Esophagus muscularis mucosa (tissue), 4 donors: ENCODE data around the gene SLC13A3. TPM values are rescaled to one million over a fixed set of nuclear protein-coding genes. Genes with fewer than 3 reads are reported as not detected.

Source experiments
- DNase-seq: peaks from one replicate; pipeline ENCODE4 v3.0.0-alpha.2; 2017; ENCODE audit errors: extremely low spot score
- H3K27ac ChIP-seq, 4 donors: fragments of 200-600 bp; sonication (generic); replicated peaks in 1 of 4; 1 replicate in 3 of 4; 2 replicates in 1 of 4; pipeline ENCODE4 v1.5.1; 2016 to 2019; ENCODE audit warnings: mild to moderate bottlenecking in 1 of 4
- H3K27me3 ChIP-seq, 4 donors: fragments of 200-600 bp; sonication (generic); one replicate each; pipeline versions ENCODE4 v1.5.1 to v1.6.0; 2016 to 2019
- H3K36me3 ChIP-seq, 4 donors: fragments of 200-600 bp; sonication (generic); one replicate each; pipeline ENCODE4 v1.5.1; 2016 to 2019
- H3K4me1 ChIP-seq, 4 donors: fragments of 200-600 bp; sonication (generic); one replicate each; pipeline ENCODE4 v1.5.1; 2016 to 2019
- H3K4me3 ChIP-seq, 4 donors: fragments of 200-600 bp; sonication (generic); 1 replicate in 2 of 4; 2 replicates in 2 of 4; pipeline ENCODE4 v1.5.1; 2016 to 2019; ENCODE audit warnings: mild to moderate bottlenecking in 4 of 4, moderate library complexity in 1 of 4
- H3K9me3 ChIP-seq, 4 donors: fragments of 200-600 bp; sonication (generic); 1 replicate in 3 of 4; 2 replicates in 1 of 4; pipeline ENCODE4 v1.5.1; 2016 to 2019
- EP300 ChIP-seq: sonication (generic); formaldehyde crosslinking; IDR thresholded peaks from one replicate; pipeline ENCODE4 v1.6.1; 2017; ENCODE audit warnings: antibody characterized with exemption
- POLR2A ChIP-seq: fragments of 450-650 bp; IDR thresholded peaks from one replicate; pipeline ENCODE4 v1.6.1; 2017; ENCODE audit warnings: antibody characterized with exemption, moderate library complexity, mild to moderate bottlenecking, low read depth
- POLR2AphosphoS5 ChIP-seq, 2 donors: sonication (generic); formaldehyde crosslinking; IDR thresholded peaks; one replicate each; pipeline ENCODE4 v1.6.1; 2017; ENCODE audit warnings: antibody characterized with exemption in 2 of 2
- WGBS: methylation state at CpG from one replicate; pipeline ENCODE4 v1.1.5; 2018; 5-methylcytosine and 5-hydroxymethylcytosine counted together
- intact Hi-C: fragments of 100-400 bp; cut with DNase I; formaldehyde crosslinking; loops from one replicate; pipeline ENCODE4 v1.15.1; 2023
- total RNA-seq, 4 donors: library from RNA; depleted of rRNA; stranded (reverse); fragments of >200 nt; gene quantifications; one replicate each; pipeline versions ENCODE4 v1.1.0 to v1.2.1, GENCODE V29; 2016
- TF ChIP-seq, protein P1 (sequence below), 3 experiments: fragments of 200-600 bp in 2 of 3; fragments of 450-650 bp in 1 of 3; sonication (generic) in 2 of 3; IDR thresholded peaks; one replicate each; pipeline ENCODE4 v1.5.1; 2017 to 2019; ENCODE audit warnings: antibody characterized with exemption in 3 of 3, mild to moderate bottlenecking in 2 of 3, moderate library complexity in 1 of 3

SLC13A3 gene
- total RNA-seq, 4 donors from 2014 or later = 0.42 to 0.66 (median 0.61) TPM

DNA sequence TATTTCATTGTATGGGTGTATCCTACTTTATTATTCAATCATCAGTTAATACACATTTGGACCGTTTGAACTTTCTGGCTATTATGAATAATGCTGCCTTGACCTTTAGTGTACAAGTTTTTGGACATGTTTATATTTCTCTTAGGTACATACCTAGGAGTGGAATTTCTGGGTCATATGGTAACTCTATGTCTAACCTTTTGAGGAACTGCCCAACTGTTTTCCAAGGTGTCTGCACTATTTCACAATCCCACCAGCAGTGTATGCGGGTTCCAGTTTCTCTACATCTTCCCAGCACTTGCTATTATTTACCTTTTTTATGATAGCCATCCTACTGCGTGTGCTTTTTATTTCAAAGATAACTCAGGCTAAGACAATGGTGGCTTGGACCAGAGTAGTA, 14.3 kb upstream of the SLC13A3 start:
- Histone ChIP-seq H3K27me3 (no peaks in the 10 kb centered on the region), H3K27ac (no peak overlapping the region), H3K4me1 (no peaks in the 10 kb centered on the region), H3K9me3 (peaks cover 0 to 7% (median 0%) of the 10 kb centered on the region in 4 donors), H3K36me3 (peaks cover 0 to 3% (median 0%) of the 10 kb centered on the region in 4 donors), H3K4me3 (no peak overlapping the region)
- 91% methylated on average over 3 of the region's 3 CpGs for WGBS
- no peak for DNase-seq
- intact Hi-C loops = no loop called here
- TF ChIP-seq POLR2AphosphoS5 (IDR thresholded peaks at IDR 0.05) (no peak), EP300 (no peak), POLR2A (no peak)
- TF ChIP-seq, protein P1, sequence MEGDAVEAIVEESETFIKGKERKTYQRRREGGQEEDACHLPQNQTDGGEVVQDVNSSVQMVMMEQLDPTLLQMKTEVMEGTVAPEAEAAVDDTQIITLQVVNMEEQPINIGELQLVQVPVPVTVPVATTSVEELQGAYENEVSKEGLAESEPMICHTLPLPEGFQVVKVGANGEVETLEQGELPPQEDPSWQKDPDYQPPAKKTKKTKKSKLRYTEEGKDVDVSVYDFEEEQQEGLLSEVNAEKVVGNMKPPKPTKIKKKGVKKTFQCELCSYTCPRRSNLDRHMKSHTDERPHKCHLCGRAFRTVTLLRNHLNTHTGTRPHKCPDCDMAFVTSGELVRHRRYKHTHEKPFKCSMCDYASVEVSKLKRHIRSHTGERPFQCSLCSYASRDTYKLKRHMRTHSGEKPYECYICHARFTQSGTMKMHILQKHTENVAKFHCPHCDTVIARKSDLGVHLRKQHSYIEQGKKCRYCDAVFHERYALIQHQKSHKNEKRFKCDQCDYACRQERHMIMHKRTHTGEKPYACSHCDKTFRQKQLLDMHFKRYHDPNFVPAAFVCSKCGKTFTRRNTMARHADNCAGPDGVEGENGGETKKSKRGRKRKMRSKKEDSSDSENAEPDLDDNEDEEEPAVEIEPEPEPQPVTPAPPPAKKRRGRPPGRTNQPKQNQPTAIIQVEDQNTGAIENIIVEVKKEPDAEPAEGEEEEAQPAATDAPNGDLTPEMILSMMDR (IDR thresholded peaks at IDR 0.05) = no peak

DNA sequence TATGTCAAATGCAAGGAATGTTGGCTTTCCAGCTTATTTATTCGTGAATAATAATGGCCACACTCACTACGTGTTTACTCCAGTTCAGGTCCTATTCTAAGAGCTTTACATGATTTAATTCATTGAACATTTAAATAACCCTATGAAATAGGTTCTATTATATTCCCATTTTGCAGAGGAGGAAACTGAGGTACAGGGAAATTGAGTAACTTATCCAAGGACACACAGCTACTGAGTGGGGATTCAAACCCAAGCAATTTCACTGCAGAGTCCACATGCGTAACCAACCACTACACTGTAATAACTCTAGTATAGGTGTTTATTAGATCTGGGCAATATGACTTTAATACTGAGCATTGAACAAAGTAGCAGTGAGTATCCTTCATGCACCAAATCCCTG, 12.3 kb upstream of the SLC13A3 start:
- Histone ChIP-seq H3K36me3 (peaks cover 0 to 3% (median 0%) of the 10 kb centered on the region in 4 donors), H3K4me3 (no peak overlapping the region), H3K9me3 (peaks cover 0 to 6% (median 0%) of the 10 kb centered on the region in 4 donors), H3K27me3 (no peaks in the 10 kb centered on the region), H3K4me1 (no peaks in the 10 kb centered on the region), H3K27ac (no peak overlapping the region)
- 94% methylated on average over 3 of the region's 3 CpGs for WGBS
- intact Hi-C loops = no loop called here
- DNase-seq = no peak
- TF ChIP-seq, protein P1 (IDR thresholded peaks at IDR 0.05) = no peak
- TF ChIP-seq EP300 (no peak), POLR2A (no peak), POLR2AphosphoS5 (IDR thresholded peaks at IDR 0.05) (no peak)

DNA sequence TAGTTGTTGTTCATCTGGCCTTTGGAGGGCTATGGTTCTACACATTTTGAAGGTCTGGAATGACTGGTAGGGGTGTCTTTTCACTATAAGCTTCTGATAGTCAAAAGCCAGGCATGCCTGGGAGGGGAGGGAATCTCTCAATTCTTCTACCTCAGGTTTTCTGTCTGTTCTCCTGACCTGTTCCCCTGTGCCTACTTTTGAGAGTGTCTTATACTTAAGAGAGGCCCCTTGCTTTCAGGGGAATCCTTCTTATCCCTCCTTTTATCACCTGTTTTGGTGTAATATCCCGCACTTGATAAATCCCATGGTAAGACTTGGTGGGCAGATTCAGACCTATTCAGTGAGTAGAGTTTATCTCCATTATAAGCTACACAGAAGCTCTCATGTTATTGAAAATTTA, 10.4 kb upstream of the SLC13A3 start:
- no peak for DNase-seq
- no peak for TF ChIP-seq EP300
- TF ChIP-seq, protein P1 (IDR thresholded peaks at IDR 0.05) = no peak
- no peak for TF ChIP-seq POLR2A
- TF ChIP-seq POLR2AphosphoS5 (IDR thresholded peaks at IDR 0.05) = no peak
- H3K9me3 ChIP-seq = peaks cover 0 to 6% (median 0%) of the 10 kb centered on the region in 4 donors
- no peak overlapping the region for H3K4me3 ChIP-seq
- peaks cover 0 to 3% (median 0%) of the 10 kb centered on the region in 4 donors for H3K36me3 ChIP-seq
- no peaks in the 10 kb centered on the region for H3K4me1 ChIP-seq
- 92% methylated on average over 1 of the region's 1 CpG for WGBS
- intact Hi-C loops = no loop called here
- no peaks in the 10 kb centered on the region for H3K27me3 ChIP-seq
- H3K27ac ChIP-seq = no peak overlapping the region

DNA sequence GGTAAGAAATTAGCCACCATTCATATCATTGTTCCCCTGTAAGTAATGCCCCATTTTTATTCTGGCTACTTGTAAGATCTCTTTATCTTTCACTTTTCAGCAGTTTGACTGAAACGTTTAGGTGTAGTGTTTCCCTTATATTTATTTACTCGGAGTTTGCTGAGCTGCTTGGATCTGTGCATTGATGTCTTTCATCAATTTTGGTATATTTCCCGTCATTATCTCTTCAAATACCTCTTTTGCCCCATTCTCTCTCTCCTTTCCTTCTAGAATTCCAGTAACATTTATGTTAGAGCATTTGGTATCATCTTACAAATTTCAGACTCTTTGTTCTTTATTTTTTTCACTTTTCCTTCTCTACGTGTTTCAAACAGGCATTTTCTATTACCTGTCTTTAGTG, 9.2 kb upstream of the SLC13A3 start:
- intact Hi-C loops = no loop called here

More for the DNA sequence above, 9.2 kb upstream of the SLC13A3 start:
- peaks cover 0 to 6% (median 0%) of the 10 kb centered on the region in 4 donors for H3K9me3 ChIP-seq
- no peak for TF ChIP-seq POLR2AphosphoS5 (IDR thresholded peaks at IDR 0.05)
- no peak for TF ChIP-seq POLR2A
- TF ChIP-seq, protein P1 (IDR thresholded peaks at IDR 0.05) = no peak
- no peak for TF ChIP-seq EP300
- no peak overlapping the region for H3K4me3 ChIP-seq
- WGBS = 86% methylated on average over 4 of the region's 4 CpGs
- no peak for DNase-seq
- H3K4me1 ChIP-seq = no peaks in the 10 kb centered on the region
- peaks cover 0 to 3% (median 0%) of the 10 kb centered on the region in 4 donors for H3K36me3 ChIP-seq
- no peak overlapping the region for H3K27ac ChIP-seq
- no peaks in the 10 kb centered on the region for H3K27me3 ChIP-seq
